HG03025 (cell line): Measurements from ENCODE around the gene PSMD11.

ENCODE experiments used
- ATAC-seq: cut with Tn5 transposase; IDR thresholded peaks from one replicate; pipeline ENCODE4 v1.9.1; 2021; ENCODE audit warnings: mild to moderate bottlenecking, moderate library complexity; ENCODE audit not compliant: unreplicated experiment, low FRiP score

Gene PSMD11

DNA sequence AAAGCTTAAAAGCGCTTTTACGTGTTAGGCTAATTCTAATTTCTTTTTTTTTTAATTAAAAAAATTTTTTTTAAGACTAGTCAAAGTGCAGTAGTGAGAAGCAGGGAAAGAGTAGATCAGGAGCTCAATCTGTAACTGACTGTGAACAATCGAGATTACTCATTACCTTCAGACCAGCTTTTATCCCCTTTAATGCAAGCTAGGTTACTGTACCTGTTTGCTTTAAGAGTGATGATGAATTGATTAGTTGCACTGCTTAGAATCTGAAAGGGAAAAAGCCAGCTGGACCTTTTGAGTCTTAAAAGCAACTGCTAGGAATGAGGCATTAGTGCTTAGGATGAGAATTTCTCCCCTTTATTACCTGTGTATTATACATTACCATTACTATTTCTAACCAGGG is 19.0 kb downstream of the PSMD11 start:
- no peak for ATAC-seq

DNA sequence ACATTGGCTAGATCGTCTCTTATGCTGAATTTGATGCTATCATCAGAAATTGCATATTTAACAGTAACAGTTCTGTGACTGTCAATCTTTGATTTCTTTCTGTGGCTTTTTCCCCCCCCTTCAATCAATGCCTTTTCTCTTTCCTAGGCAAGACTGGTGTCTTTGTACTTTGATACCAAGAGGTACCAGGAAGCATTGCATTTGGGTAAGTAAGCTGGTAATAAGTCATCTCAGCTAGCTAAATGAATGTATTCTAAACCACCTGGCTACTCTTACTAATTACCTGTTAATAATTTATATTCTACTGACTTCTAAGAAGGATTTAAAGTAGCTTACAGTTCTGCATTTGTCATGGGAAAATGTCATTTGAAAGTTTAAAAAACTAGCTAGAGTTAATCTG is 20.1 kb downstream of the PSMD11 start:
- ATAC-seq = no peak

DNA sequence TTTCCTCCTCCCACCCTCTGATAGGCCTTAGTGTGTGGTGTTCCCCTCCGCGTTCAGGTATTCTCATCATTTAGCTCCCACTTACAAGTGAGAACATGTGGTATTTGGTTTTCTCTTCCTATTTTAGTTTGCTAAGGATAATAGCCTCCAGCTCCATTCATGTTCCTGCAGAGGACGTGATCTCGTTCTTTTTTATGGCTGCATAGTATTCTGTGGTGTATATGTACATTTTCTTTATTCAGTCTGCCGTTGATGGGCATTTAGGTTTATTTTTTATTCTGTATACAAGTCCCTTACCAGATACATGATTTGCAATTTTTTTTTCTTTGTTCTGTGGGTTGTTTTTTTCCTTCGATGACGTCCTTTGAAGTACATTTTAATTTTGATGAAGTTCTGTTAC is 23.6 kb downstream of the PSMD11 start:
- no peak for ATAC-seq

DNA sequence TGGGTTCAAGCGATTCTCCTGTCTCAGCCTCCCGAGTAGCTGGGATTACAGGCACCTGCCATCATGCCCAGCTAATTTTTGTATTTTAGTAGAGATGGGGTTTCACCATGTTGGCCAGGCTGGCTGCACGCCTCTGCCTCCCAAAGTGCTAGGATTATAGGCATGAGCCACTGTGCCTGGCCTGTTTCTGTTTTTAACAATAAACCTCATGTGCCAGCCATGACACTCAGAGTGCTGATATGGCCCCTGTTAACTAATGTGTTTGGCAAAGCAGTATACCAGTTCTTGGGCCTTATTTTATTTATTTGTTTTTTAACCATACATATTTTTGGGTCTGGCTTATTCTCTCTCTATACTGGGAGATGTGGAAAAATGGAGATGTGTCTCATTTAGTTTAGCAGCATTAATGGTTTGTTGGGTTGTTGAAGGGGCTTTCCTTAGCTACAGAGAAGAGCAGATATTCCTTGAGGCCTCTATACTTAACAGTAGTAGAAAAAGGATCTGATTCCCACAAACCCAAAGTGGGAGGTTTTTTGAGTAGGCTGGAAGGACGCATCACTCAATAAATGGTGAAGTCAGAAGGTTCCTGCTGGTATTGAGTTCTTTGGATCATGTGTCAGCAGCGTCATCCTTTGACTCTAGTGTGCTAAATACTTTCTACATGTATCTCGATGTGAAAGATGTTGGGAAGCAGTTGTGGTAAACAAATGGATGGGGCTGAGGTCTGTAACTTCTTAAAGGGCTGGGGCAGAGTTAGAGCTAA is 26.3 kb downstream of the PSMD11 start:
- no peak for ATAC-seq

DNA sequence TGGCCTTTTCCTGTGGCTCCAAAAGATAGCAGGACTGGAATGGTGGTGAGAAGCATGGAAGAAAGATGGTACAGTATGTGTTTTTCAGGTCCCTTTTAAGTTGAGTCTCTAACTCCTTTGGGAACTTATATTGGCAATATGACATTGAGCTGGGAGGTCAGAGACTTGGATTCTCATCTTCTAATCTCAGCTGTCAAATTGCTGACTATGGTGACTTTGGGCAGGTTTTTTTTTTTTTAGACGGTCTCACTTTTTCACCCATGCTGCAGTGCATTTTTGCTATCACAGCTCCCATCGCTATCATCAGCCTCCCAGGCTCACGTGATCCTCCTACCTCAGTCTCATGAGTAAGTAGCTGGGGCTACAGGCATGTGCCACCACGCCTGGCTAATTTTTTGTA is 27.3 kb downstream of the PSMD11 start:
- no peak for ATAC-seq

DNA sequence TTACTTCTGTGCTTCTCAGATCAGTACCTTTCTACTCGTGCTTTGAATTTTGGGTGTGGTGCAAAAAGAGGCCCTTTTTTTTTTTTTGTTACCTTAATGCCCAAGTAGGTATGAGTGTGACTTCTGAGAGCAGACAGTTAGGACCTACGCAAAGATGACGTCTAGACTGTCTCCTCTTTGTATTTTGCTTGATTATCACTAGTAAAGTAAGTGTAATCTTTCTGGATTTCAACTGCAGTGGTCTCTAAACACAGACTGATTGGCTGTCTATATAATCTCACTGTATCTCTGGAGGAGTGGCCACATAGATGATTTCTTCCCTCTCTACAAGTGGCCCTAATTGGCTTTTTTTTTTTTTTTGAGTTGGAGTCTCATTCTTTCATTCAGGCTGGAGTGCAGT is 30.9 kb downstream of the PSMD11 start:
- ATAC-seq = no peak

DNA sequence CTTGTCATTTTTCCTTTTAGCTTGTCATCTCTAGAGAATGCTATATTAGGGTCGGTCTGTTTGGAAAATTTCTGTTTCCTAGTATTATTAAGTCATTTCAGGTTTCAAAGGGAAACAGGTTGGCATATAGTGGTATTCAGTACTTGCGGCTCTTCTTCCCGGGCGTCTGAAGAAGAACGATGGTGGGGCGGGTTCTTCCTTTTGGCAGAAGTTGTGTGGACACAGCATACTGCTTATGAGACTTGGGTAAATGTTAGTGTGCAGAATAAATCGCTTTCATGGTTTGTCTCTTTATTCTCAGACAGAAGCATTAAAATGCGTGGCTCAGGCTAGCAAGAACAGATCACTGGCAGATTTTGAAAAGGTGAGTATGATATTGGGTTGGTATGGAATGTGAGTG is 32.9 kb downstream of the PSMD11 start:
- ATAC-seq = no peak

DNA sequence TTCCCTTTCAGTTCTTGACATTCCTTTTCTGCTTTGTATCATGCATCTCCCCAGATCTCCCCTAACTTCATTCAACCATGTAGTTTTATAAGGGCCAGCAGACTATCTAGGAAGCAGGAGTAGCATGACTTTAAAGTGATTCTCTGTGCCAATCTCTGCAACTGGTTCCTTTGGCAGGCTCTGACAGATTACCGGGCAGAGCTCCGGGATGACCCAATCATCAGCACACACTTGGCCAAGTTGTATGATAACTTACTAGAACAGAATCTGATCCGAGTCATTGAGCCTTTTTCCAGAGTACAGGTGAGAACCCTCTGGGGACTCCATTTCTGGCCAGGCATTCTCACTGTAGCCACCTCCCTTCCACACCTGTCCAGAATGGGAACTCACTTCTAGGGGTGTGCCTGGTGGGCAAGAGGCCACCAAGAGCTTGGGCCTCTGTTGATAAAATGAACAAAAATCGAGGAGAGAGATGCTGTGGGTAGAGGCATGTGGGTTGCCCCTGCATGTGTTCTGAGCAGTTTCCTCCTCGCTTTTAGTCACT is 34.8 kb downstream of the PSMD11 start:
- no peak for ATAC-seq

DNA sequence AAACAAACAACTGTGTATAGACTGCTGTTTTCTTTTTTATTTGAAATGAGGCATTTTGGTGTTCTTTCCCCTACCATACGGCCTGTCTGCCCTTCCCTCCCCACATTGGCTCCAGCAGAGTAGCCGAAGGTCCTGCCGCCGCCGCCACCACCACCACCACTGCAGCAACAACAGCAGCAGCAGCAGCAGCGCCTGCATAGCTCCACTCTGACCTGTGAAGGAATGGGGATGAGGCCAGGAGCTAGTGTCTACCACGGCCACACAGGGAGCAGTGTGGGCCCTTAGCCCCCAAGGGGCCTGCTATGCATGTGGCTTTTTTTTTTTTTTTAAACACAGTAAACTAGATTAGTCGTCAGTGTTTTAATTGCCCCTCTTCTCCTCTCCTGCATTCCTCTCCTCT is 36.9 kb downstream of the PSMD11 start:
- ATAC-seq = no peak

DNA sequence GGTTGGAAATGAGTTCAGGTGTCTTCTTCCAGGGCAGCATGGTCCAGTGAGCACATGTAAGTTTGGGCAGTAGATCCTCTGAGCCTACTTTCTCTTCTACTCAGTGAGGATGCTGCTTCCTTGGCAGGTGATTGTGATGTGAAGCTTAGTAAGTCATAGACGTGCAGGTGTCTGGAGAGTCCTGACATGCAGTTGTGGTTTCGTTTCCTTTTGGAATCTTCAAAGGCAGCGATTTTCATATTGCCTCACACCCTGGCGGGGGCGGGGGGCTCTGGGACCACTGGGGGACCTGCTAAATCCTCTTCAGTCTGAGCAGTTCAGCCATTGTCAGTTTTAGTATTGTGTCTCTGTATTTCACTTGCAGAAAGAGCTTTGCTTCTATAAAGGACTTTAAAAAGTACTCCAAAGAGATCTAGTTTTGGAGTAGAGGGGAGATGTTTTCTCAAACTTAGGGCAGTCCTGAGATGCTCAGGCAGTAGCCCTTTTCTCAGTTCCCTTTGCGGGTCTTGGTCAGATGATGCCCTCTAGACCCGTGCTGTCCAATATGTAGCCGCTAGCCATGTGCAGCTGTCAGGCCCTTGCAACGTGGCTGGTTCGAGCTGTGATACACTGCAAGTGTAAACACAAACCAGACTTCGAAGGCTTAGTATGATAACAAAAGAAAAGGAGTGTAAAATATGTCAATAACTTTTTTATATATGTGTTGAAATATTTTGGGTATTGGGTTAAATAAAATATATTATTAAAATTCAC is 38.4 kb downstream of the PSMD11 start:
- no peak for ATAC-seq

DNA sequence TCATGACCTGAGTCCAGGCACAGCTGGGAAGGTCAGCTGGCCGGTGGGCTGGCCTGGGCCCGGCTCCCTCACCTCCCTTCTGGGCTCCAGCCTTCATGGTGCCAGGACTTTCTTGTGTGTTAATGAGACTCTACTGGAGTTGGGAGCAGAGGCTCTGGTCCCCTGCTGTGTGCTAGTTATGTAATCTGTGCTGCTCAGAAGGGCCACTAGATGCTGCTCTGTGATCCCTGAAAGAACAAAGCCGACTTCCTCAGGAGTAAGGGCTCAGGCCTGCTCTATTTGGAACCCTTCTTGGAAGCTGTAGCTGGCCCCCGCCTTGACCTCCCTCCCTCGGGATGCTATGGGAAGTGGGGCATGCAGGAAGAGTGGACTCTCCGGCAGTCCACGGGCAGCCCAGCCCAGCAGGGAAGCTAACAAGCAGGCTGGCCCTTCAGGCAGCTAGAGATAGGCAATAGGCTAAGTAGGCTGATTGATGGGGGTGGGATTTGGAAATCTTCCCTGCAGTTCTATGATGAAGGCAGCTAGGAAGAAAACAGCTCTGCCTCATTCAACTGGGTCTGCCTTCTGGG is 39.2 kb downstream of the PSMD11 start:
- ATAC-seq = no peak

DNA sequence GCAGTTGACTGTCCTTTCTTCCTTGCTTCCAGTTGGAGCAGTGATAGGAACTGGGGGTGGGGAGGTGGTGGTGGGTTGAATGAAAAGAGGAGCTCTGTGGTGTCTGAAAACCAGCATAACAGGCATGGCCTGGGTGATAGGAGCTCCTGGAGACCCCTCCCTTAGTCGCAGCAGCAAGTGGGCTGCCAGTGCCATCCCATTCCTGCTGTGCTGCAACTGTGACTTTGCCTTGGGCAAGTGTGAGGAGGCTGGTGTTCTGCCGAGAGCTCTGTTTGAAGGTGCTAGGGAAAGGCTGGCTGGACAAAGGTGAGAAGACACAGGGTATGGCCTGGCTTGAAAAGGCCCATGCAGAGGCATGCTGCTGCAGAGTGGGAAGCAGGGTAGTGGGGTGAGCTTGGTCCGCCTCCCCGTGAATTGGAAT is 39.7 kb downstream of the PSMD11 start:
- no peak for ATAC-seq

DNA sequence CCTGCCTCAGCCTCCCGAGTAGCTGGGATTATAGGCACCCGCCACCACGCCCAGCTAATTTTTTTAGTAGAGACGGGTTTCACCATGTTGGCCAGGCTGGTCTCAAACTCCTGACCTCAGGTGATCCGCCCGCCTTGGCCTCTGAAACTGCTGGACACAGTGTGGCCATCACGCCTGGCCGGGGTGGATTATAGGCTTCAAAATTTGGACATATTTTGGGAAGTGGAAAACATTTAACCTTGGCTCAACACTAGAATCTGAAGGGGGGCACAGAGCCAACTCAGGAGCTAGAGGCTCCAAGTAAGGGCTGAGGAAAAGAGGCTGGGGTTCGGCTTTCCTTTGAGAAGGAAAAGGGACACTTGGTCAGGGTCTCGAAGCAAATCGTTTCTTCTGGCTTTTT is 40.3 kb downstream of the PSMD11 start:
- ATAC-seq = no peak

DNA sequence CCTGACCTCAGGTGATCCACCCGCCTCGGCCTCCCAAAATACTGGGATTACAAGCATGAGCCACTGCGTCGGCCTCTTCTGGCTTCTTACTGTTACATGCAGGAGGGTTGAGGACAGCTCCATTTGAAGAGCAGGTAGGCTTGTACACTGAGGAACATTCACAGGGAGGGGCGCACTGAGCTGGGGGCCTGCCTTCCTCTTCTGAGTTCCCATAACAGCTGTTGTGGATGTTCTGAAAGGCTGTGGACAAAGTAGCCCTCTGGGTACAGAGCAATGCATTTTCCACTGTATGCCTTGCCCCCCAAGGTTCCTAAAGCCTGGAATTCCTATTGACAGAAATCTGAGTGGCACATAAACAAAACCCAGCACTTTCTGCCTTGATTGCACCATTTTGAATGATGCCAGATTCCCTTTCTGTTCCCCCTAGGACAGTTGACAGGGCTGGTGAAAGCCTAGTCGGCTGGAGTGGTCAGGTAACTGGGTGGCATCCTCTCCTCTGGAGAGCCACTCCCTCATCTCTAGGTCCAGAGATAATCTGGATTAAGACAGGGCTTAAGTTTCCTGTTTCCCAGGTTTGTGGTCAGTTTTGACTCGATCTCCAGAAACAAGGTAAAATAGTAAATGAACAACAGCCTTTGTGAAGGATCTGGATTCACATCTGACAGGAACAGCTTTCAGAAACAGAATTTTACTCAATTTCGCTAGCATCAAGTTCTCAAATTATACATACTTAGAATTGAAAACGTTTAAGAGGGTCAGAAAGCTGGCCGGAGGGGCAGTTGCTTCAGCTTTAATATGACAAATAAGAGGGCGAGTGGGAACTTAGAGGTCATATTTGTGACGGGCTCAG is 41.2 kb downstream of the PSMD11 start:
- ATAC-seq = no peak

DNA sequence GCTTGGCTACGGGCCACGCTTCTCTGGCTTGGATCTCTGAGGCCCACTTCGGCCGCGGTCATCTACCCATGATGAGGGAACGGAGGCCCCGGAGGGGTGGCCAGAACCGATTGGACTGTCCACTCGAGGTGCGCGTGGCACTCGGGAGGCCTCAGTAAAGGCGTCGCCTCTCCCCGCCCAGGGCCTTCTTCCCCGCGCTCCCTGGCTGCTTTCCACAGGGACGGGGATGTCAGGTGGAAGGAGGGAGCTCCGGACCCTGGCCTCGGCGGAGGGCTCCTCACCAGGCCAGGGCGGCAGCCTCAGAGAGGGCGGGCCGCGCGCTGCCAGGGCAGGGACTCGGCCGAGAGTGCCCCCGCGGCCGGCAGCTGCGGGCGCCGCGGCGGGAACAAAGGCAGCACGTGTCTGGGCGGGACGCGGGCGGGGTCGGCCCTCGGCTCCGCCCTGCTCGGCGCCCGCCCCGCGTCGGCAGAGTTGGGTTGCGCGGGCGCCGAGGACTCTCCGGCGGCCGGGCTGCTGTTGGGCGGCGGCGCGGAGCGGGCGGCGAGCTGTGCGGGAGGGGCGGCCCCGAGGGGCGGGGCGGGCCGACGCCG is 41.9 kb downstream of the PSMD11 start:
- peak; percentile 40 for ATAC-seq

DNA sequence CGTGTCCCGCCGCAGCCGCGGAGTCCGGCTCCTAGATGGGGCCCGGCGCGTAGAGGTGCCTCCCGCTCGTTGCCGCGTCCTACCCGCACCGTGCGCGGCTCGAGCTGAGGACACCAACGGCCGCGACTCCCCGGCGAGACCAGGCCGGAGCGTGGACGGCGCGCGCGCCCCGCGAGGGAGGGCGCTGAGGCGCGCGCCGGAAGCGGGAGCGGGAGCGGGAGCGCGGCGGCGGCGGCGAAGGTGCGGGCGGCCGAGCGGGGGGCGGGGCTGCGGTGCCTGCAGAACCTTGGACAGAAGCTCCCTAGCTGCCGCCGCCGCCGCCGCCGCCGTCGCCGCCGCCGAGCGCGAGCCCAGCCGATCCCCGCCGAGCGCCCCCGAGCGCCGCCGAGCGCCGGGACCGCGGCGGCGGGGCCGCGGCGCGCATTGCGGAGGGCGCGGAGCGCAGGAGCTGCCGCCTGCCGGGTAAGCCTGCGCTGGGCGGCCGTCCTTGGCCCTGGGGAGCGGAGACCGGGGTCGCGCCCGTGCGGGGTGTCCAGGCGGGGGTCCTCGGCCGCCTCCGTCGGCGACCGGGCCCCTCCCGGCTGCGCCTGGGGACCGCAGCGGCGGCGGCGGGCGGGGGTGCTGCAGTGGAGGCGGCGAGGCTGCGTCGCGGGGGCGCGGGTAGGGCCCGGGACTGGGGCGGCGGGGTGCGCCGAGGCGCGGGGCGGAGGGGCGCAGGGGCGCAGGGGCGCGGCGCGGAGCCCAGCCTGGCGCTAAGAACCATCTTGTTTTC is 42.6 kb downstream of the PSMD11 start, which contains the start of gene CDK5R1:
Gene CDK5R1 (plus strand): TSS at position 293 of the 772 bp plus-strand sequence. CDS start 628 bp downstream, outside the sequence.
- ATAC-seq = peak; percentile 30

DNA sequence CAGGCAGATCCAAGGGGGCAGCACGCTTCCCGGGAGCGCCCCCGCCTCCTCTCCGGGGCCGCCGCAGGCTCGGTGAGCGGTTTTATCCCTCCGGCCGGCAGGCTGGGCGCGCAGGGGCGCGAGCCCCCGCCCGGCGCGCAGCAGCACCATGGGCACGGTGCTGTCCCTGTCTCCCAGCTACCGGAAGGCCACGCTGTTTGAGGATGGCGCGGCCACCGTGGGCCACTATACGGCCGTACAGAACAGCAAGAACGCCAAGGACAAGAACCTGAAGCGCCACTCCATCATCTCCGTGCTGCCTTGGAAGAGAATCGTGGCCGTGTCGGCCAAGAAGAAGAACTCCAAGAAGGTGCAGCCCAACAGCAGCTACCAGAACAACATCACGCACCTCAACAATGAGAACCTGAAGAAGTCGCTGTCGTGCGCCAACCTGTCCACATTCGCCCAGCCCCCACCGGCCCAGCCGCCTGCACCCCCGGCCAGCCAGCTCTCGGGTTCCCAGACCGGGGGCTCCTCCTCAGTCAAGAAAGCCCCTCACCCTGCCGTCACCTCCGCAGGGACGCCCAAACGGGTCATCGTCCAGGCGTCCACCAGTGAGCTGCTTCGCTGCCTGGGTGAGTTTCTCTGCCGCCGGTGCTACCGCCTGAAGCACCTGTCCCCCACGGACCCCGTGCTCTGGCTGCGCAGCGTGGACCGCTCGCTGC is 43.3 kb downstream of the PSMD11 start:
- no peak for ATAC-seq

DNA sequence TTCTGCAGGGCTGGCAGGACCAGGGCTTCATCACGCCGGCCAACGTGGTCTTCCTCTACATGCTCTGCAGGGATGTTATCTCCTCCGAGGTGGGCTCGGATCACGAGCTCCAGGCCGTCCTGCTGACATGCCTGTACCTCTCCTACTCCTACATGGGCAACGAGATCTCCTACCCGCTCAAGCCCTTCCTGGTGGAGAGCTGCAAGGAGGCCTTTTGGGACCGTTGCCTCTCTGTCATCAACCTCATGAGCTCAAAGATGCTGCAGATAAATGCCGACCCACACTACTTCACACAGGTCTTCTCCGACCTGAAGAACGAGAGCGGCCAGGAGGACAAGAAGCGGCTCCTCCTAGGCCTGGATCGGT is 43.9 kb downstream of the PSMD11 start:
- no peak for ATAC-seq
